Measurements from ENCODE around the gene TTYH2.

The TTYH2 gene

DNA sequence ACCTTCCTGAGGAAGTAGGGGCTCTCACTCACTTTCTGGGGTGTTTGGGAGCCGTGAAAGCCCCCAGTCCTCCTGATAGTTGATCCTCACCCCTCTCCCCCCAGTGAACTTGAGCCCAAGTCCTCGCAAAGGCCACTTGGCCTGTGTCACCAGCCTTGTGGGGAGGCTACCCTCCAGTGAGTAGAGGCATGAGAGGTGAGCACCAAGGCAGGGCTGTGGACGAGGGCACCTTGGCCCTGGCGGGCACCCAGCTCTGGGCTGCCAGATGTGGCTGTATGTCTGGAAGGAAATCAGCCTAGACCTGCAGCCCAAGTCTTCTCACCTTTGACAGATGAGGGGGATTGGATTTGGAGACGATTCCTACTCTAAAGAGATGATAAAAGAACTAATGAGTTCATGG, 3.1 kb downstream of the TTYH2 start:
- no peak for DNase-seq

DNA sequence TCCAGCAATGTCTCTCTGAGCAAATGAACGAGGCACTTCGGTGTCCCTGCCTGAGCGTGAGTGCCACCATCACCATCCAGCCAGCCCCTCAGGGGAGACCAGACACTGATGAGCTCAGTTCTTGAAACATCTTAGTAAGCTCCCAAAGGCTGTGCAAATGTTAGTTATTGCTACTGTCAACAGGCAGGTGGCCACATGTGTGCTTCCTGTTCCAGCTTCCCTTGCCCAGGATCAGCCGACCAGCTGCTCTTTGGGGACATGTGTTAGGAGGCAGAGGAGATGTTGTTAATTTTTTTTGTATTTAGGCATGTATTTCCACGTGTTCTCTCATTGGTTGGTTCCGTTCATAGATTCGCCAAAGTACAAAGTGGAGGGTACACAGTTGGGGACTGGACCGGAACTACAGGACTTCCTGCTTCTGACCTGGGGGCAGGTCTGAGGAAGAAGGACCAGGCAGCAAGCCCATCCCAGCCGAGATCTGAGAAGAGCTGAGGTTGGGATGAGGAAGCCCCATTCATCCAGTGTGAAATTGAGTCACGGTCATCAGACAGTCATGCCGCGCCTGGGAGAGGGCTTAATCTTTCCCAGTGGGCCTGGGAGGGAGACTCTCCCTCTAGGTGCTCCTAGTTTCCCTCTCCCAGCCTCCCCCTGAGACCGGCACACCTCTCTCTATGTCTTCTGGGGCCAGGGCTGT, 3.8 kb downstream of the TTYH2 start:
- DNase-seq, result no peak

DNA sequence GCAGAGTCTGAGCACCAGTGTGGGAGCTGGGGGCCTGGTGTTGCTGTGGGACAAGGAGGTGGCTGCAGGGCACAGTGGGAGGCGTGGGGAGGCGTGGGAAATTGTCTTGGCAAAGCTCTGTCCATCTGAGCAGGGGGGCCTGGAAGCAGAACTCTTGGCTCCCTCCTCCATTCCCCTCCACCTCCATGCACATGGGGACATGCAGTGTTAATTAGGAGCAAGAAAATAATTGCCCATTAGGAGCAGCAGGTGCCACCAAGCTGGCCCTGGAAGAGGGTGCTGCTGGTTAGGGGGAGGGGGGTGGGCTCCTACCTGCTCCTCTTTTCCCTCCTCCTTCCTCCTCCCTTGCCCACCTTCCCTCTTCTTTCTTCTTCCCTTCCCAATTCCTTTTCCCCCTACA, 4.5 kb downstream of the TTYH2 start:
- DNase-seq, result no peak

DNA sequence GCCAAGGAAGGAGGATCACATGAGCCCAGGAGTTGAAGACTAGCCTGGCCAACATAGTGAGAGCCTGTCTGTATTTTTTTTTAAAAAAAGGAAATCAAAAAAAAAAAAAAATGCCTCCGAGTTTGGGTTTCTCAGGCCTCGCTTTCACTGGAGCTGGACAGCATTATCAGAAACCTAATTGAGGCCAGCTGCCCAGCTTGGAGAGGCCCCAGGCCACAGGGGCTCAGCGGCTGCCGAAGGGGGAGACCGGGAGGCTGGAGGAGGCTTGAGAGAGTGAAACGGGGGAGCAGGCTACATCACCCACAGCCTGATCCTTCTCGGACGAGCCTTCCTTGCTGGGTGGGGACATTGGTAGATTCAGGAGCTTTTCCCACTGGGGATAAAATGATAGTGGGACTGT, 5.1 kb downstream of the TTYH2 start:
- DNase-seq, result no peak

DNA sequence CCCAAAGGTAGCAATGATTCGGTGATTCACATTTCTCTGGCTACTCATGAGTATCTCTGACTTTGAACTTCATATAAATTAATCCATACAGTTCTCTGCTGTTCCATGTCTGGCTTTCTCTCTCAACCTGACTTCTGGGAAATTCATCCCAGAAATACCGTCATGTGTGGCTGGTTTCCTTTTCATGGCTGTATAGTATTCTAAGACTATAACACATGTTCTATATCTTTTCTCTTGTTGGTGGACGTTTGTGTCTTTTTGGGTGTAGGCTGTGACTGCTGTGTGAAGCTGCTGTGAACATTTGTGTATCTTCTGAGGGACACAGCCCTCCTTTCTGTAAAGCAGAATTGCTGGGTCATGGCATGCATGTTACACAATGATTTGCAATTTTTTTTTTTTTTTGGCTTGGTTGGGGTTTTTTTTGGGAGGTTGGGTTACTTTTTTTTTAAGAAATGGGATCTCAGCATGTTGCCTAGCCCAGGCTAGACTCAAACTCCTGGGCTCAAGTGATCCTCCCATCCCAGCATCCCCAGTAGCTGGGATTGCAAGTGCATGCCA, 6.3 kb downstream of the TTYH2 start:
- no peak for DNase-seq

DNA sequence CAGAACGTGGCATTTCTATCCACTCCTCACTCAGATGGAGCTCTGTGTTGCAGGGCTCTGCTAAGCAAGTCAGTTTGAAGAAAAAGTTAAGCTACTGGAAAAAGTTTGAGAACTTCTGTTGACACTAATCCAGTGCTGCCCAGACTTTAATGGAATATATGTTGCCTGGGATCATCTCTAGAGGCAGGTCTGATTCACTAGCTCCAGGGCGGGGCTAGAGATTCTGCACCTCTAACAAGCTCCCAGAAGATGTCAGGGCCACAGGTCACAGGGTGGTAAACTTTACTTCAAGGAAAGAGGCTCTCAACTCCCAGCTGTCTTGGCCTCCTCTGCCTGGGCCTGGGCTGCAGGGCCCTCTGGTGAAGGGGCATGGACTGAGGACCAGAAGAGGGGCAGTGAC, 6.8 kb downstream of the TTYH2 start:
- no peak for DNase-seq

DNA sequence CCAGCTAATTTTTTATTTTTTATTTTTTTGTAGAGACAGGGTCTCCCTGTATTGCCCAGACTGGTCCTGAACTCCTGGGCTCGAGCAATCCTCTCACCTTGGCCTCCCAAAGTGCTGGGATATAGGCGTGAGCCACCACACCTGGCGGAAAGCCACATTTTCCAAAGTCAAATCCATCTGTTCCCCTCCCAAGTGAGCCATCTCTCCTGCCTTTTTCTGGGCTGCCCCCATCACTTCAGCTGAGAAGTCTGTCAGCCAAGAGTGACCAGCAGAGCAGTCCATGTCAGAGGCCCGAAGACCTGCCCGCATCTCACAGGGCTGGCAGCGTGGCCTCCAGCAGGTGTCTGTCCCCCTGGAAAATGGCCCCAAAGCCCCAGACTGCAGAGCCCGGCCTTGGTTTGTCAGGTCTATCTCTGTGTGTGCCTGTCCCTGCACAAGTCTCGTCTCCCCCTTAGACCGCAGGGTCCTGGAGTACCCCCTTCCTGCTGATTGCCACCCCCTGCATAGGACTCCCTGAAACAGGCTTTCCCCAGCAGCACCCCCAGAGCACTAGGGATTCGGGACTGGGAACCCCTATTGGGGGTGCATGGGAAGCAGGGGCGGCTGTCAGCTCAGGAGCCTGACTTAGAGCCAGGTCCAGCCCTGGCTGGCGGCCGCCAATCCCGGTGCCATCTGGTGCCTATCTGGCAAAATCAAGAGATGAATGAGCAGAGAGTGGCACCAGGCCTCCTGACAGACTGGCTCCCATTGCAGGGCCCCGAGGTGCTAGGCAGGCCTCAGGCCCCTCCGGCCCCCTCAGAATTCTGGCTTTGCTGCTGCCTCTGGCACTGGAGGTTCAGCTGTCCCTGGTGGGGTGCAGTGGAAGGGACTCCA, 7.8 kb downstream of the TTYH2 start:
- DNase-seq, result no peak

DNA sequence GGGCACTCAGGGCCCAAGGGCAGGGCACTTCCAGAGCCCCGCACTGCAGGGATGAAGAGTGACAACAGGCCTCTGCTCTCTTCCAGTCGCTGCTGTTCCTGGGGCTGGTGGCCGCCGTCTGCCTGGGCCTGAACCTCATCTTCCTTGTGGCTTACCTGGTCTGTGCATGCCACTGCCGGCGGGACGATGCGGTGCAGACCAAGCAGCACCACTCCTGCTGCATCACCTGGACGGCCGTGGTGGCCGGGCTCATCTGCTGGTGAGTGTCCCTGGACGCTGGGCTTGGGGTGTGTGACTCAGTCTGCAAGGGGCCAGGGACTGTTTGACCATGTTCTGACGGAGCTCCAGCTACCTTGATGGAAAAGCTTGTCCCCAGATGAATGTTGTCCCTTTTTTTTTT, 9.0 kb downstream of the TTYH2 start:
- DNase-seq, result no peak

DNA sequence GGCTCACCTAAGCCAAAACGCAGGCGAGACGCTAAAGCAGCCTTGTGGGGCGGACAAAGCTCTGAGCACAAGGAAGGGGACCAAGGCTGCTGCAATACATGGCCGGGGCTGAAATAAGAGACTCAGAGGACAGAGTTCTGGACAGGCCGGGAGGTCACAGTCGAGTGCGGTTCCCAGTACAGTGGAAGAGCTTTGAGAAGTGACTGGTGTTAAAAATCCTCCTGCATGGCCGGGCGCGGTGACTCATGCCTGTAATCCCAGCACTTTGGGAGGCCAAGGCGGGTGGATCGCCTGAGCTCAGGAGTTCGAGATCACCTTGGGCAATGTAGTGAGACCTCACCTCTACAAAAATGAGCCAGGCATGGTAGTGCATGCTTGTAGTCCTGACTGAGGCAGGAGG, 10.5 kb downstream of the TTYH2 start:
- DNase-seq, result no peak

DNA sequence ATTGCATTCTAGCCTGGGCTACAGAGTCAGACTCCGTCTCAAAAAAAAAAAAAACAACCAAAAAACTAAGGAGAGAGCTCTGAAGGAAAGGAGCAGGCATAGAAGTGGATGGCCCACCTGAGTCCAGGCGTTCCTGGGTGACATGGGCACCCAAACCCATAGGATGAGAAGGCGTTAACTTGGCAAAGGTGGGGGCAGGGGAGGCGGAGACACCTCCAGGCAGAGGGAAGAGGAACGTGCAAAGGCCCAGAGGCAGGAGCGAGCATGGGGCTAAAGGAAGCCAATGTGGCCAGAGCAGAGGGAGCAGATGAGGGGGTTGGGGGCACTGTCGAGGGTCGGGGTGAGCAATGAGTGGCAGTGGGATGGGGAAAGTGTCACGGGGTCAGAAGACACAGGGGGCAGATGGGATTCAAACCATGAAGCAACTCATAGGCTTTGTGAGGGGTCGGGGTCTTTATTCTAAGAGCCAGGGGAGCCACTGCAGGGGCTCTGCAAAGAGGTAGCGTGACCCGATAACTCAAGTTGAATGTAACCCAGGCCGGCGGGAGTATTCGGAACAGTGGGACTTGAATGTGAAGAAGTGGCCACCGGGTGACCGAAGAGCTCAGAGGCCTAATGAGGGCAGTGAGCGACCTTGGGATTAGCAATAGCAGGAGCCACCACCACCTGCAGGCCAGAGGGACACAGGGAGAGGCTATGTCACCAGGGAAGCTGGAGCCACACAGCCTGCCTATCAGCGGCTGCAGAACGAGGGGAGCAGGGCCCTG, 11.8 kb downstream of the TTYH2 start:
- no peak for DNase-seq

DNA sequence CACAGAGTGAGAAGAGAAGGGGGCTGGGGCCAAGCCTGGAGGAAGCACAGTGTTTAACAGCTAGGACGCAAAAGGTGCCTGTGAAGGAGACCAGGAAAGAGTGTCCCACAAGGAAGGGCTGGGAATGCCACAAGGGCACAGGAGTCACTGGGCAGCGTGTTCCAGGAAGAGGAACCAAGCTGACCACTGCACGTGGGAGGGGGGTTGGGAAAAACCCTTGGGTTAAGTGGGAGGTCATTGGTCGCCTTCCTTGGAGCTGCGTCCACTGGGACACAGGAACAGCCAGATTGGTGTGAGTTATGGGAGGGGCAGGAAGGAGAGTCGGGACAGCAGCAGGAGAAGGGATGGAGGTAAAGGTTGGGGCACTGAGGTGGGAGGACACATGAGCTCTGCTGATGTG, 12.9 kb downstream of the TTYH2 start:
- no peak for DNase-seq

DNA sequence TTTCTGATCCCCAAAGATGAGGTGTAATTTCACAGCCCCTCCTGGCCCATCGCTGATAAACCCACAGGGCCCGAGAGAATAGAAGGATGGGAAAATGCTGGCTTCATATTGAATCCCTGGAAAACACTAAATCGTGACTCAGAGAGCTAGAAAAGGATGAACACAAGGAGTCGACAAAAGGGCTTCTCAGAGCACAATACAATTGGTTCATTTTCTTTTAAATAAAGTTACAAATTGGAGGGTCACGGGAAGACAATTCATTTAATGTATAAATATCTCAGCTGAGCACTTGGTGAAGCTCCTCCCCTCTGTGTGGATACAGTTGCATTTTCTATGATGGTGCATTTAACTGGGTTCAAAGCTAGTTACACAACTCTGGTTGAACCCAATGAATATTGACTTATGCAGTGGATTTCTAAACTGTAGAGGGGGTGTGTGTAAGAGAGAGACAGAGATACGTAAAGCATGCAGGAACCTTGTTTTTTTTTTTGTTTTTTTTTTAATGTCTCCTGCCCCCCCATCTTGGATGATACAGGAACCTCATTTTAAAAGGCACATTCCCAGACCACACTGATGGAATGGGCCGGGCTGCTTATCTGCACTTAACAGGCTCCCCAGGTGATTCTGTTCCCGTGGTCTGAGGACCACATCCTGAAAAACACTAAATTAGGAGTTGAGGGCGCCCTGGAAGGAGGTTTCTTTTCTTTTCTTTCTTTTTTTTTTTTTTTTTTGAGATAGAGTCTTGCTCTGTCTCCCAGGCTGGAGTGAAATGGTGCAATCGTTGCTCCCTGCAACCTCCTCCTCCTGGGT, 14.1 kb downstream of the TTYH2 start:
- no peak for DNase-seq

DNA sequence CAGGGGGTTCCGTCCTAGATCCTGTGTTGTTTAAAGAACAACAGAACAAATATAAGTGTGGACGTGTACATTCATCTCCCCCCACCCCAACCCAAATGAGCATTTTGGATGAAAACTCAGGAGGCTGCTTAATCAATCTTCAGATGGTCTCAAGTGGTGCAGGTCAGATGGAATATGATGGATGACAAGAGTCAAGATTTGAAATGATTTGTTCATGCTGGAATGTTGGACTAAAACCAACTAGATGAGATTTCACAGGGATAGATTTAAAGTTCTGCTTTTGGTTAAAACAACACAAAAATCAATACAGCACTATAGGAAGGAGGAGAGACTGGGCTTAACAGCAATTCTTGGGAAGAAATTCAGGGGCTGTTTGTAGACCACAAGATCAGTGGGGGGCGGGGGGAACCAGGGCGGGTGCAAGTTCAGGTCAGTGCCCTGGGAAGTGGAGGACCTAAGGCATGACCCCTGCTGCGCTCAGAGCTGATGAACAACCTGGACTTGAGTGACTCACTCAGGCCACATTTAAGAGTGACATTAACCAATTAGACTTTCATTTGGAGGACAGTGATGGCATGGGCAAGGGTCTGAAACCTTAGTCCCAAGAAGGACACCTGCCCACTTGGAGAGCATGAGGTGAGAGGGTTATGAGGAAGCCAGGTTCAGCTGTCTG, 15.1 kb downstream of the TTYH2 start:
- no peak for DNase-seq

DNA sequence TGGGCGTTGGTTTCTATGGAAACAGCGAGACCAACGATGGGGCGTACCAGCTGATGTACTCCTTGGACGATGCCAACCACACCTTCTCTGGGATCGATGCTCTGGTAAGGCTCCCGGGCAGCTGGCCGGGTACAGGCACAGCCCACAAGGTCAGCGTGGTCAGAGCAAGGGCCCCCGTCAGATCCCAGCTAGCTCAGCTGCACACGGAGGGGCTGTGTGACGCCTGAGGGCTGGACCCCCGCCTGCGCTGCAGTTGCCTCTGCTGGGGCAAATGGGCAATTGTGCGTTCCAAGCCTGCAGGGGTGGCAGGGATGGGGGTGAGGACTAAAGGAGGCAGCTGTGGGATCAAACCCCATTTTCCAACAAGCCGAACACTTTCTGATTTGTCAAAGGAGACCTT, 17.5 kb downstream of the TTYH2 start:
- DNase-seq, result no peak

DNA sequence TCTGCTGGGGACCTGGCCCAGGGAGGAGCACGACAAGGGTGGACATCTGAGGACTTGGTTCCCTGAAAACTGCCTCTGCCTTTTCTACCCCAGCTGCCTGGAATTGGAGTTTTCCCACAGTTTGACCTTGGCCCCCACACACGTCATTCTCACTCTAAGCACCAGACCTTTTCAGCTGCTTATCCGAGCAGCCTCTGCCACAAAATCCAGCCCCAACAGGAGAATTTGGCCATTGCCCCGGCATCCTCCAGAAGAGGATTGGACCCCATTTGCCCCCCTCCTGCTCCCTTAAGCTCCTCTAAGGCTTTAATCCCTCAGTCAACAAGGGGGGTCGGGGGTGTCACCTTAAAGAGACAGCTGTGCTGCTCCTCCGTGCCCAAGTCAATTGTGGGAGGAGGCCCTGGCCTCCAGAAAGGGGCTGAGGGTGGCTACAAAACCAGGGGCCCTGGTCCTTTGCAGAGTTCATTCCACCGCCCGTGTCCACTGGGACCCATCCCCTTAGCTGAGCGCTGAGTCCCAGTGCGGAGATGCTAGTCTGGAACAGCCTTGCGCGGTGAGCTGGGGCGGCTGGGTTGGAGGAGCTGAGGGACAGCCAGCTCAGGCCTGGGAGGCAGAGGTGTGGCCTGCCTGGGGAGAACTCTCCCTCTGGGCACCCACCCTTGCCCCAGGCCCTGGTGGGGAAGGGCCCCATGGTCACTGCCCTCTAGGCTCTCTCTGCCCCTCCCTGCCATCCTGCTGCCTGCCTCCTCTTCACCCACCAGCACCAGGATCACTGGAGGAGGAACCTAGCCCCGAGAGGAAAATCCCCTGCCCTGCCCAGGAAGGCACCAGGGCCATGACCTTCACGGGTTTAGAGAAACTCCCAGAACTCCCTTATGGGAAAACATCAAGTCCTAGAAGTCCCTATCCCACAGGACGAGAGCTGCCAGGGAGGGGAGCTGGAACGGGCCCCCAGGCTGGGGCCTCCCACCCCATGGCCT, 18.8 kb downstream of the TTYH2 start:
- DNase-seq, result peak; percentile 45

DNA sequence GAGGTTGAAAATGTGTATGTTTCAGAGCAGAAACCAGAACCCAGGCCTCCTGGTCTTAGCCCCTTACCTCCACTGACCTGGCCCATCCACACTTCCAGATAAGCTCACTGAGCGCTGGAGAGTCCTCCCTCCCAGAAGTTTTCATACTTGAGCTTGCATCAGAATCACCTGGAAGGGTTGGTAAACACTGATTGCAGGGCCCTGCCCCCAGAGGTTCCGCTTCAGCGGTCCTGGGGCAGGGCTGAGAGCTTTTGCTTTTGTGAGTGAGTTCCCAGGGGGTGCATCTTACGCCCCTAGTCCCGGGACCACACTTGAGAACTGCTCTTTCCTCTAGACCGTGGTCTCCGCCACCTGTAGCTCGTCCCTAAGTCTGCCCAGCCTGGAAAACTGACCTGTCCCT, 20.6 kb downstream of the TTYH2 start:
- DNase-seq, result no peak

DNA sequence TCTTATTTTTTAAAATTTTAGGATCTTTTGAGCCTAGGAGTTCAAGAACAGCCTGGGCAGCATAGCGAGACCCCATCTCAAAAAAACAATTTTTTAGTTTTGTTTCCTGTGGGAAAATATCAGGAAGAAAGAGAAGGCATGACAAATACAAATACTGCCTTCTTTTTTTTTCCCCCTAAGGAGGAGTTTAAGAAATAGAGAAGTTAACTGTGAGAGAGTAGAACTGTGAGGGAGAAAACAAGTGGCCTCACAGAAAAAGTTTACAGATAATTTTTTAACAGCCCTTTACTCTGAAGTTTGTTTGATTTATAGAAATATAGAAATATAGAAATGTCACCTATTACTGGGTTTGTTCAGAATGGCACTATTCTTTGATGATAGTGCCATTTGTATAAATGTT, 21.1 kb downstream of the TTYH2 start:
- DNase-seq, result no peak

DNA sequence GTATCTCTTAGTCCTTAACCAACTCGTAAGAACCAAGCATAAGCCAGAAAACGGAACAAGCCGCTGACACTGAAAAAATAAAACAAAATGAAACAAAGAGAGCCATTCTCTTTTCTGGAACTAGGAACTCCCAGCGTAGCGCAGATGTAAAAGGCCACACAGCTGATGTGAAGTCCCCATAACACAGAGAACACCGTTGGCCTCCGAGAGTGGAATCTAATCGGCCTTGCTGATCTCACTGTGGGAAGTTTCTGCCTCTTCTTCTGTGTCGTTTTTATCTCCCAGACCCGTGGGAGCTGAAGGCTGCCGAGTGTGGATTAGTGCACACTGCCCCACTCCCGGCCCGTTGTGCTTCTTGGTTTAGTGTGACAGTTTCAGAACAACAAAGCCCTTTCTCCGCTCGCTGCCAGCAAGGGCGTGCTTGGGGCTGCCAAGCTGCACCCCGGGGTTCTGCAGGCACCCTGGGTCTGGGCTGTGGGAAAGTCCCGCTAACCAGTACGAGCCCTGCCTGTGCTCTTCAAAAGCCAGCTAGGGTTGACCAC, 21.7 kb downstream of the TTYH2 start:
- DNase-seq, result no peak

DNA sequence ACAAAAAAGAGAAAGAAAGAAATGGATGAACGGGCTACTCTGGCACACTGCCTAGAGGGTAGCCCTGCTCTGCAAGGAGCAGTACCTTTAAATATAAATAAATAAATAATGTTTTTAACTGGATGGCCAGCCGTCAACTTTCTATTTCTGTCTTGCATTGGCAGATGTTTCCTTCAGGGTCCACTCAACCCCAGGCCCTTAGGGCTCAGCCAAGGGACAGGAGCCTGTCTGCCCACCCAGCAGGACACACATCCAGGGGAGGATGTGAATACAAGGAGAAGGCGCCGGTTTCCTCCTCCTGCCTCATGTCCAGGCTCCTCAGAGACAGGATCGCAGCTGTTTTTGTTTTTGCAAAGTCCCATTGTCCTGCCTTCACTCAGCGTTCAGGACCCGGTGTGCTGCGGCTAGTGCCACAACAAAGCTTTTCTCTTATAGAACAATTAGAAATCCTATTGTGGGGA, 22.6 kb downstream of the TTYH2 start:
- no peak for DNase-seq

DNA sequence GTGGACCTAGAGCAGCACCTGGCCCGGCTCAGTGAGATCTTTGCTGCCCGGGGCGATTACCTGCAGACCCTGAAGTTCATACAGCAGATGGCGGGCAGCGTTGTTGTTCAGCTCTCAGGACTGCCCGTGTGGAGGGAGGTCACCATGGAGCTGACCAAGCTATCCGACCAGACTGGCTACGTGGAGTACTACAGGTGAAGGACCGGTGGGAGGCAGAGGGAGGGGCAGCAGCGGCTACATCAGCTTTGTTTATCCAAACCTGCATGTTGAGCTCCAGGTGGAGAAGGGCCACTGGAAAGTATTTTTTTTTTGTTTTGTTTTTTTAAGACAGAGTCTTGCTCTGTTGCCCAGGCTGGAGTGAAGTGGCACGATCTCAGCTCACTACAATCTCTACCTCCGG, 23.9 kb downstream of the TTYH2 start:
- no peak for DNase-seq
